Psoas muscle (tissue), 8 donors: ENCODE data around the gene SOX2. TPM values are rescaled to one million over a fixed set of nuclear protein-coding genes. Genes with fewer than 3 reads are reported as not detected.

Experiments used
- ATAC-seq, 4 donors: fragments of 200-7000 bp; cut with Tn5 transposase; one replicate each; pipeline ENCODE4 v1.9.1; 2020; ENCODE audit warnings: moderate library complexity in 3 of 4, mild to moderate bottlenecking in 2 of 4
- DNase-seq, 2 donors: peaks; one replicate each; pipeline ENCODE4 v3.0.0-alpha.2; 2020
- H3K27ac ChIP-seq: fragments of 200-600 bp; one replicate; pipeline ENCODE4 v1.8.0; 2022
- H3K27me3 ChIP-seq, 3 donors: fragments of 200-600 bp in 1 of 3; one replicate each; pipeline versions ENCODE4 v1.6.1 to v1.8.0; 2013 to 2022; ENCODE audit warnings: low read length in 2 of 3, mild to moderate bottlenecking in 2 of 3, moderate library complexity in 1 of 3; ENCODE audit not compliant: insufficient read depth in 3 of 3
- H3K36me3 ChIP-seq, 2 donors: fragments of 200-600 bp in 1 of 2; one replicate each; pipeline versions ENCODE4 v1.6.1 to v1.8.0; 2013 to 2022; ENCODE audit warnings: low read depth in 1 of 2, mild to moderate bottlenecking in 1 of 2, moderate library complexity in 1 of 2; ENCODE audit not compliant: insufficient read depth in 1 of 2
- H3K4me1 ChIP-seq: fragments of 200-600 bp; one replicate; pipeline ENCODE4 v1.8.0; 2022
- H3K4me3 ChIP-seq: fragments of 200-600 bp; one replicate; pipeline ENCODE4 v1.8.0; 2022; ENCODE audit warnings: mild to moderate bottlenecking
- H3K9me3 ChIP-seq: fragments of 200-600 bp; one replicate; pipeline ENCODE4 v1.8.0; 2022
- CTCF ChIP-seq: fragments of 200-600 bp; IDR thresholded peaks from one replicate; pipeline ENCODE4 v1.8.0; 2022; ENCODE audit warnings: antibody characterized with exemption
- WGBS, 3 donors: extraction: QIAGEN DNeasy Blood & Tissue Kit; methylation state at CpG; one replicate each; pipeline versions ENCODE4 v1.1.6 to v1.1.7; 2013; 5-methylcytosine and 5-hydroxymethylcytosine counted together
- intact Hi-C, 2 donors: fragments of 100-400 bp; cut with DNase I; formaldehyde crosslinking; loops; one replicate each; pipeline versions ENCODE4 v1.11.0 to v1.14.2; 2022
- polyA plus RNA-seq, 3 donors: library from polyadenylated mRNA; stranded (reverse); fragments of 200-250 nt; gene quantifications; one replicate each; pipeline ENCODE4 v1.2.3, GENCODE V29; 2013
- total RNA-seq, 4 donors: library from RNA; stranded (reverse); fragmentation: NEBNext Ultra II Directional in 2 of 4; extraction: Animal tissue kit (Norgen Biotek cat#: 25700) in 2 of 4; gene quantifications; one replicate each; pipeline versions ENCODE4 v1.2.1 to v1.2.4, GENCODE V29; 2021 to 2023
- donor health status: healthy with polysubstance abuse.
- donor health status: DM: no; HTN: no; CAD: no; lungs with moderate emphysema.
- donor health status: Bipolar disorder and iron deficiency.
- donor health status: healthy.
- donor health status: DM: yes; HTN: yes; CAD: no.
- donor health status: DM: no; HTN: no; CAD: no.
- donor health status: DM: no; HTN: no; CAD: no.
- donor health status: DM: yes; HTN: yes; CAD: no.

SOX2 gene
- total and polyA plus RNA-seq, 7 donors, result 0.03 to 0.09 (median 0.05) TPM; not detected in 4

- ATAC-seq (no peak), DNase-seq (no peak)
- H3K9me3 ChIP-seq, result no peaks in the 10 kb centered on the region
- WGBS, 3 donors, result 74 to 84% (median 82%) methylated on average over 1 of the region's 1 CpG
- H3K36me3 ChIP-seq, result no peaks in the 10 kb centered on the region
- no peak overlapping the region for H3K27ac ChIP-seq
- peaks cover 10% of the 10 kb centered on the region for H3K4me1 ChIP-seq
- intact Hi-C loops, result no loop called here
- no peak for TF ChIP-seq CTCF
- peaks cover 17 to 55% (median 24%) of the 10 kb centered on the region in 3 donors for H3K27me3 ChIP-seq
- H3K4me3 ChIP-seq, result no peak overlapping the region
Measured at GRCh38 chr3:181730934-181731333, 19.2 kb downstream of the SOX2 start.

- H3K4me1 ChIP-seq, result no peaks in the 10 kb centered on the region
- no peaks in the 10 kb centered on the region for H3K9me3 ChIP-seq
- H3K4me3 ChIP-seq, result no peak overlapping the region
- H3K27me3 ChIP-seq, result peaks cover 0 to 7% (median 5%) of the 10 kb centered on the region in 3 donors
- TF ChIP-seq CTCF, result no peak
- ATAC-seq (no peak), DNase-seq (no peak)
- WGBS, 3 donors, result 56 to 72% (median 65%) methylated on average over 7 of the region's 7 CpGs
- no peaks in the 10 kb centered on the region for H3K36me3 ChIP-seq
- intact Hi-C loops, result no loop called here
- H3K27ac ChIP-seq, result no peak overlapping the region
Measured at GRCh38 chr3:181735911-181736310, 24.2 kb downstream of the SOX2 start.

GRCh38 chr3:181738551-181738950, 26.8 kb downstream of the SOX2 start:
- Histone ChIP-seq H3K4me3 (no peak overlapping the region), H3K27ac (no peak overlapping the region), H3K4me1 (no peaks in the 10 kb centered on the region), H3K27me3 (no peaks in the 10 kb centered on the region), H3K9me3 (no peaks in the 10 kb centered on the region), H3K36me3 (no peaks in the 10 kb centered on the region)
- no peak for ATAC-seq
- intact Hi-C loops, result no loop called here
- DNase-seq, result no peak
- no peak for TF ChIP-seq CTCF
- 89 to 92% (median 91%) methylated on average over 5 of the region's 5 CpGs for WGBS, 3 donors

GRCh38 chr3:181739628-181740027, 27.9 kb downstream of the SOX2 start:
- no peak overlapping the region for H3K4me3 ChIP-seq
- WGBS, 3 donors, result 43 to 49% (median 49%) methylated on average over 4 of the region's 4 CpGs
- H3K9me3 ChIP-seq, result no peaks in the 10 kb centered on the region
- H3K27me3 ChIP-seq, result no peaks in the 10 kb centered on the region
- TF ChIP-seq CTCF, result no peak
- H3K27ac ChIP-seq, result no peak overlapping the region
- H3K4me1 ChIP-seq, result no peaks in the 10 kb centered on the region
- ATAC-seq (no peak), DNase-seq (no peak)
- intact Hi-C loops, result no loop called here
- H3K36me3 ChIP-seq, result no peaks in the 10 kb centered on the region

GRCh38 chr3:181741417-181741816, 29.7 kb downstream of the SOX2 start:
- intact Hi-C loops, result no loop called here
- no peak for TF ChIP-seq CTCF
- Histone ChIP-seq H3K4me1 (no peaks in the 10 kb centered on the region), H3K36me3 (no peaks in the 10 kb centered on the region), H3K4me3 (no peak overlapping the region), H3K27ac (no peak overlapping the region), H3K9me3 (no peaks in the 10 kb centered on the region), H3K27me3 (peaks cover 0 to 3% (median 0%) of the 10 kb centered on the region in 3 donors)
- no peak for DNase-seq
- WGBS, 3 donors, result 26 to 31% (median 30%) methylated on average over 6 of the region's 6 CpGs
- ATAC-seq, result no peak
